Gastrocnemius medialis (tissue), 4 donors: ENCODE data around the gene GAA.

Source experiments
- POLR2A ChIP-seq, 2 donors: fragments of 450-650 bp; IDR thresholded peaks; one replicate each; pipeline ENCODE4 v1.6.1; 2017; ENCODE audit warnings: antibody characterized with exemption in 2 of 2, mild to moderate bottlenecking in 2 of 2, moderate library complexity in 2 of 2
- TF ChIP-seq, protein P1 (sequence below), 5 experiments: fragments of 450-650 bp in 3 of 5; fragments of 200-600 bp in 2 of 5; sonication (generic) in 2 of 5; IDR thresholded peaks in 4 of 5; conservative IDR thresholded peaks in 1 of 5; 1 replicate in 4 of 5; 2 replicates in 1 of 5; pipeline ENCODE4 v1.5.1; 2016 to 2019; ENCODE audit warnings: antibody characterized with exemption in 5 of 5, mild to moderate bottlenecking in 3 of 5, moderate library complexity in 3 of 5

DNA sequence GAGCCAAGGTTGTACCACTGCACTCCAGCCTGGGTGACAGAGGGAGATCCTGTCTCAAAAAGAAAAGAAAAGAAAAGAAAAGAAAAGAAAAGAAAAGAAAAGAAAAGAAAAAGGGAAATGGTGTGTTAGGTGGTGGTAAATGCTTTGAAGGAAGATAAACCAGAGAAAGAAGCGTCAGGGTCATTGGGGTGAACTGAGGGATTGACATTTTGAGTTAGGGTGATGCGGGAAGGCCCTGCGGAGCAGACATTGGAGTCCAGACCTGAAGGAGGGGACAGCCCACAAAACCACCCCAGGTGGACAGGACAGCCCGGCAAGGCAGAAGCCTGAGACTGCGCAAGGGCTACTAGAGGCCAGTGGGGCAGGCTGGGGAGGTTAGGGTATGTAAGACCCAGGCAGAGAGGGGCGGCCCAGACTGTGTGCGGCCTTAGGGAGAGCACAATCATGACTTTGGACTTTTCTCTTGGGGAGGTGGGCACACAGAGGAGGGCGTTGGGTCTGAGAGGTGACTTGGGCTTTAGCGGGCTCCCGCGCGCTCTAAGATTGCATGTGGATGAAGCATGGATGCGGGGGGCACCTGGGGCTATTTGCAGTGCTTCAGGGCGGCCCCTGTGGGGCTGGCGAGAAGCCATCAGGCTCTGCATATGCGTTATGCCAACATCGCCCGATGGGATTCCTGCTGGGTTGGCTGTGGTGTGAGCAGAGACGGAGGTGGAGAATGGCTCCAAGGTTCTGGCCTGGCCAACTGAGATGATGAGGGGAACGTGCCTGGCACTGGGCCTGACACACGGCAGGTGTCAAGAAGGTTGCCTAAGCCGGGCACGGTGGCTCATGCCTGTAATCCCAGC lies 3.3 kb upstream of the GAA start:
- no peak for TF ChIP-seq POLR2A (IDR thresholded peaks at IDR 0.05)
- TF ChIP-seq, protein P1, sequence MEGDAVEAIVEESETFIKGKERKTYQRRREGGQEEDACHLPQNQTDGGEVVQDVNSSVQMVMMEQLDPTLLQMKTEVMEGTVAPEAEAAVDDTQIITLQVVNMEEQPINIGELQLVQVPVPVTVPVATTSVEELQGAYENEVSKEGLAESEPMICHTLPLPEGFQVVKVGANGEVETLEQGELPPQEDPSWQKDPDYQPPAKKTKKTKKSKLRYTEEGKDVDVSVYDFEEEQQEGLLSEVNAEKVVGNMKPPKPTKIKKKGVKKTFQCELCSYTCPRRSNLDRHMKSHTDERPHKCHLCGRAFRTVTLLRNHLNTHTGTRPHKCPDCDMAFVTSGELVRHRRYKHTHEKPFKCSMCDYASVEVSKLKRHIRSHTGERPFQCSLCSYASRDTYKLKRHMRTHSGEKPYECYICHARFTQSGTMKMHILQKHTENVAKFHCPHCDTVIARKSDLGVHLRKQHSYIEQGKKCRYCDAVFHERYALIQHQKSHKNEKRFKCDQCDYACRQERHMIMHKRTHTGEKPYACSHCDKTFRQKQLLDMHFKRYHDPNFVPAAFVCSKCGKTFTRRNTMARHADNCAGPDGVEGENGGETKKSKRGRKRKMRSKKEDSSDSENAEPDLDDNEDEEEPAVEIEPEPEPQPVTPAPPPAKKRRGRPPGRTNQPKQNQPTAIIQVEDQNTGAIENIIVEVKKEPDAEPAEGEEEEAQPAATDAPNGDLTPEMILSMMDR (IDR thresholded peaks at IDR 0.05 in 4 of 5, conservative IDR thresholded peaks at IDR 0.05 in 1 of 5), result no peak
